ENCODE data around the gene SRGAP1. TPM values are rescaled to one million over a fixed set of nuclear protein-coding genes. Genes with fewer than 3 reads are reported as not detected.

The SRGAP1 gene
- total RNA-seq, 2 experiments from 2014 or later, result not detected

DNA sequence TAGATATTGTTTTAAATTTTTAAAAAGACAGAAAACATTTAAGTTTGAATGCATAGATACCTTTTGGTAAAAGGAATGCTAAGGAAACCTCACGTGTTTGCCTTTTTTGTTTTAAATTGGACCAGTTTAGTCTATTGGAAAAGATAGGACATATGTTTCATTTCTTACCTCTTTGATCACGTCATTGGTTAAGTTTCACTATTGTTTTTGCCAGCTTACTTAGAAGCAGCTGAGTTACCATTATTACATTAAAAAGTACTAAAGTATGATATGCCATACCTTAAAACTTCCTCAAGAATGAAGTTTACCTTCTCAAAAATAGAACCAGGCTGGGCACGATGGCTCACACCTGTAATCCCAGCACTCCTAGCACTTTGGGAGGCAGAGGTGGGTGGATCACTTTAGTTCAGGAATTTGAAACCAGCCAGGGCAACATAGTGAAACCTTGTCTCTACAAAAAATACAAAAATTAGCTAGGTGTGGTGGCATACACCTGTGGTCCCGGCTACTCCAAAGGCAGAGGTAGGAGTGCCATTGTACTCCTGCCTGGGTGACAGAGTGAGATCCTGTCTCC, 54.4 kb downstream of the SRGAP1 start:
- POLR2A ChIA-PET, result no interaction called here
- no peak for DNase-seq
- peaks cover 6% of the 10 kb centered on the region for H3K4me1 Mint-ChIP-seq (ENCODE audit: low read depth)
- no peak for ATAC-seq
- H3K27ac Mint-ChIP-seq, result no peak overlapping the region
- H3K4me3 Mint-ChIP-seq, result no peak overlapping the region
- CTCF ChIA-PET, result no interaction called here
- no peaks in the 10 kb centered on the region for H3K9me3 Mint-ChIP-seq (ENCODE audit: insufficient read depth)
- H3K36me3 Mint-ChIP-seq (ENCODE audit: low read depth), result no peaks in the 10 kb centered on the region
- H3K27me3 Mint-ChIP-seq (ENCODE audit: low read depth), result peaks cover 9% of the 10 kb centered on the region

DNA sequence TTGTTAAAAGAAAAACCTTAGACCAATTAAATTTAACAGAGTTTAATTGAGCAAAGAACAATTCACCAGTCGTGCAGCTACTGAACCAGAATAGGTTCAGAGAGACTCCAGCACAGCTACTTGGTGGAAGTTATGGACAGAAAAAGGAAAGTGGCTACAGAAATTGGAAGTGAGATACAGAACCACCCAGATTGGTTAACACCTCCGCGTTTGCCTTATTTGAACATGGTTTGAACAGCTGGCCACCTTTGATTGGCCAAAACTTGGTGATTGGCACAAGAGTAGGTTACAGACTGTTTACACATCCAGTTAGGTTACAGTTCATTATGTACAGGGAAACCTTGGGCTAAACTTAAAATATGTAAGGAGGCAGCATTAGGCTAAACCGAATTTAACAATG, 54.9 kb downstream of the SRGAP1 start:
- no peaks in the 10 kb centered on the region for H3K9me3 Mint-ChIP-seq (ENCODE audit: insufficient read depth)
- no peaks in the 10 kb centered on the region for H3K36me3 Mint-ChIP-seq (ENCODE audit: low read depth)
- POLR2A ChIA-PET, result no interaction called here
- CTCF ChIA-PET, result no interaction called here
- peaks cover 6% of the 10 kb centered on the region for H3K4me1 Mint-ChIP-seq (ENCODE audit: low read depth)
- H3K27ac Mint-ChIP-seq, result no peak overlapping the region
- DNase-seq (no peak), ATAC-seq (no peak)
- no peak overlapping the region for H3K4me3 Mint-ChIP-seq
- H3K27me3 Mint-ChIP-seq (ENCODE audit: low read depth), result peaks cover 11% of the 10 kb centered on the region

DNA sequence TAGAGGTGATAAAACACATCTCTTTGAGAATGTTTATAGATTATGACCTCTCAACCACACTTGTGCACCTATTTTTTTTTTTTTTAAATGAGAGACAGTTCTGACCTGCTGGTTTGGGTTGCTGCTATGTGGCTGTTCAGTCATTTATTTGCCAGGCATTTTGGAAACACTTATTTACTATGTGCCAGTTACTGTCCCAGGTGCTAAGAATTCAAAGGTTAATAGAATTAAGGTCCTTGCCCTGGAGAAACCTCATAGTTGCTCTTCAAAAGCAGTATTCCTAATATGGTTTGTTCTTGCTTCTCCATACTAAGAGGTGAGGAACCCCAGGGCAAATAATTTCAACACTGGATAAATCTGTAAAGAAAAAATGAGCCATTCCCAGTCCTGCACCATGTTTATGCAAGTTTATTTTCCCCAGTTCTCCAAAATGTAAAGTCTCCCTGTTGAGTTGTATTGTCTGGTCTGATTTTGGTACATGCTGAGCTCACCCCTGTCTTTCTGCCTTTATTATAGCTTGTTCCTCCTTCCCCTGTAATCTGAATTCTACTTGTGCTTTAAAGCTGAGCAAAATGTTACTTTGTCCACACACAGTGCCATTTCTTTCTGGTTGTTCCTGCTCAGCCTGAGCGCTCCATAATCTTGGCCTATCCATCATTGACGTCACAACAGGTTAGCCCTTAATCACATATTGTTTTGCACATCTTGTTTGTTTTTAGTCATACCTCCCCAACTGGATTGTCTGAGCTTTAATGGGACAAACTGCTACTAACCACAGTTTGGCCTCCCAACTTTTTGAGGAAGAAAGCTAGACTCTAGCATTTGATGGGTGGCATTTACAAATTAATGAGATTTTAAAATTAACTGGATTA, 56.7 kb downstream of the SRGAP1 start:
- no peaks in the 10 kb centered on the region for H3K9me3 Mint-ChIP-seq (ENCODE audit: insufficient read depth)
- ChIA-PET CTCF (interaction anchor here (1.1 kb wide), 1 partner anchor 57 kb away, joined by 3 read pairs; the partner anchor contains the start of gene SRGAP1), POLR2A (no interaction called here)
- H3K36me3 Mint-ChIP-seq (ENCODE audit: low read depth), result no peaks in the 10 kb centered on the region
- H3K27ac Mint-ChIP-seq, result no peak overlapping the region
- no peak overlapping the region for H3K4me3 Mint-ChIP-seq
- peaks cover 11% of the 10 kb centered on the region for H3K27me3 Mint-ChIP-seq (ENCODE audit: low read depth)
- ATAC-seq (no peak), DNase-seq (no peak)
- peaks cover 6% of the 10 kb centered on the region for H3K4me1 Mint-ChIP-seq (ENCODE audit: low read depth)

DNA sequence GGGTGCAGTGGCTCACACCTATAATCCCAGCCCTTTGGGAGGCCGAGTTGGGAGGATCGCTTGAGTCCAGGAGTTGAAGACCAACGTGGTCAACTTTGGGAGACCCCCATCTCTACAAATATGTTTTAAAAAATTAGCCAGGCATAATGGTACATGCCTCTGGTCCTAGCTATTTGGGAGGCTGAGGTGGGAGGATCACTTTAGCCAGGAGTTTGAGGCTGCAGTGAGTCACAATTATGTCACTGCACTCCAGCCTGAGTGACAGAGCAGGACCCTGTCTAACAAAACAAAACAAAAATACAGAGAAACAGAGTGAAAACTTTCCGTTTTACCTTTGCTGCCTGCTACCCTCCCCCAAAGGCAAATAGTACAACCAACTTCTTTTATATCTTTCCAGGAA, 60.2 kb downstream of the SRGAP1 start:
- no peak overlapping the region for H3K4me3 Mint-ChIP-seq
- CTCF ChIA-PET, result no interaction called here
- no peaks in the 10 kb centered on the region for H3K4me1 Mint-ChIP-seq (ENCODE audit: low read depth)
- no peaks in the 10 kb centered on the region for H3K9me3 Mint-ChIP-seq (ENCODE audit: insufficient read depth)
- ATAC-seq (no peak), DNase-seq (no peak)
- H3K27me3 Mint-ChIP-seq (ENCODE audit: low read depth), result peaks cover 6% of the 10 kb centered on the region
- H3K36me3 Mint-ChIP-seq (ENCODE audit: low read depth), result no peaks in the 10 kb centered on the region
- POLR2A ChIA-PET, result no interaction called here
- H3K27ac Mint-ChIP-seq, result no peak overlapping the region

DNA sequence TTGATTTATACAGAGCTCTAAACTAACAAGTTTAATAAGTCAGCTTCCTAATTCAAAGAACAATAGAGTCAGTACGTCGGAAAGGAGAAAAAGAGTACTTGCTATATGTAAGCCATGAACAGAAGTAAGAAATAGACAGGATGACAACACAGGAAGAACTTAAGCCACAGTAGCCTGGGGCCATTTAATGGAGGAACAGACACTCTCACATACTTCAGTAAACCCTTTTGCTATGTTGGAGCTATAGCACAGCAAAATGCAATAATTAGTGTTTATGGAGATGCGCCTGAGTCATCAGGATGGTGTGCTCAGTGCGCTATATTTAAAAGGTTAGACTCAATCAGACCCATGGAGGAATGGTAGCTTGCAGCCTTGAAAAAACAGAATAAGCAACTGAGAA, 61.0 kb downstream of the SRGAP1 start:
- POLR2A ChIA-PET, result no interaction called here
- Mint-ChIP-seq H3K4me3 (no peak overlapping the region), H3K9me3 (ENCODE audit: insufficient read depth) (no peaks in the 10 kb centered on the region), H3K36me3 (ENCODE audit: low read depth) (no peaks in the 10 kb centered on the region), H3K27me3 (ENCODE audit: low read depth) (peaks cover 6% of the 10 kb centered on the region), H3K4me1 (ENCODE audit: low read depth) (no peaks in the 10 kb centered on the region), H3K27ac (no peak overlapping the region)
- CTCF ChIA-PET, result no interaction called here
- no peak for ATAC-seq
- no peak for DNase-seq

DNA sequence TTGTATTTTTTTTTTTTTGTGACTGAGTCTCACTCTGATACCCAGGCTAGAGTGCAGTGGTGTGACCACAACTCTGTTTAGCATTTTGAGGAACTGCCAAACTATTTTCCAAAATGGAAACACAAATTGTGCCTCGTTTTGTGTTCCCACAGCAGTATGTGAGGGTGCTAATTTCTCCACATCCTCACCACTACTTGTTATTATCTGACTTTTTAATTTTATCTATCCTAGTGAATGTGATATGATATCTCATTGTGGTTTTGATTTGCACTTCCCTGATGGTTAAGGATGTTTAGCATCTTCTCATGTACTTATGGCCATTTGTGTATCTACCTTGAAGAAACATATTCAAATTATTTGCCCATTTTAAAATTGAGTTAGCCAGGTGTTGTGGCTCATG, 62.4 kb downstream of the SRGAP1 start:
- ChIA-PET CTCF (no interaction called here), POLR2A (no interaction called here)
- no peaks in the 10 kb centered on the region for H3K36me3 Mint-ChIP-seq (ENCODE audit: low read depth)
- ATAC-seq (no peak), DNase-seq (no peak)
- H3K9me3 Mint-ChIP-seq (ENCODE audit: insufficient read depth), result no peaks in the 10 kb centered on the region
- H3K4me3 Mint-ChIP-seq, result no peak overlapping the region
- H3K27ac Mint-ChIP-seq, result no peak overlapping the region
- peaks cover 2% of the 10 kb centered on the region for H3K27me3 Mint-ChIP-seq (ENCODE audit: low read depth)
- no peaks in the 10 kb centered on the region for H3K4me1 Mint-ChIP-seq (ENCODE audit: low read depth)

DNA sequence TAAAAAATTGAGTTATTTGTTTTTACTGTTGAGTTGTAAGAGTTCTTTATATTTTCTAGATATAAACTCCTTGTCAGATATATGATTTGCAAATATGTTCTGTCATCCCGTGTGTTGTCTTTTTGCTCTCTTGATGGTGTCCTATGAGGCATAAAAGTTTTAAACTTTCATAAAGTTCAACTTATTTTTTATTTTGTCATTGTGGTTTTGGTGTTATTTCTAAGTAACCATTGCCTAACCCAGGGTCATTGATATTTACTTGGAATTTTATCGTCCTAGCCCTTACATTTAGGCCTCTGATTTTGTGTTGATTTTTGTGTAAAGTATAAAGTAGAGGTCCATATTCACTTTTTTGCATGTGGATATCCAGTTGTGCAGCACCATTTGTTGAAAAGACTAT, 63.1 kb downstream of the SRGAP1 start:
- CTCF ChIA-PET, result no interaction called here
- no peaks in the 10 kb centered on the region for H3K4me1 Mint-ChIP-seq (ENCODE audit: low read depth)
- no peak overlapping the region for H3K4me3 Mint-ChIP-seq
- POLR2A ChIA-PET, result no interaction called here
- H3K27ac Mint-ChIP-seq, result no peak overlapping the region
- no peaks in the 10 kb centered on the region for H3K9me3 Mint-ChIP-seq (ENCODE audit: insufficient read depth)
- H3K27me3 Mint-ChIP-seq (ENCODE audit: low read depth), result peaks cover 2% of the 10 kb centered on the region
- H3K36me3 Mint-ChIP-seq (ENCODE audit: low read depth), result no peaks in the 10 kb centered on the region
- DNase-seq (no peak), ATAC-seq (no peak)

DNA sequence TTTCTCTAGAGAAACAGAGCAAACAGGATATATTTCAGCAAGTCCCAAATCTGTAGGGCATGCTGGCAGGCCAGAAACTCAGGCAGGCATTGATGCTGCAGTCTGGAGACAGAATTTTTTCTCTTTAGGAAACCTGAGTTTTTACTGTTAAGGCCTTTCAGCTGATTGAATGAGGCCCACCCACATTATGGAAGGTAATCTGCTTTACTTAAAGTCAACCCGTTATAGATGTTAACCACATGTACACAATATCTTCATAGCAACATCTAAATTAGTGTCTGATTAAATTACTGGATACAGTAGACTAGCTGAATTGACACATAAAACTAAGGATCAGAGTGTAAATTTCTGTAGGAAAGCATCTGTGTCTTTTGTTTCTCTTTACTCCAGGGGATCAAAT, 65.2 kb downstream of the SRGAP1 start:
- no peaks in the 10 kb centered on the region for H3K4me1 Mint-ChIP-seq (ENCODE audit: low read depth)
- no peaks in the 10 kb centered on the region for H3K27me3 Mint-ChIP-seq (ENCODE audit: low read depth)
- H3K4me3 Mint-ChIP-seq, result no peak overlapping the region
- ATAC-seq (no peak), DNase-seq (no peak)
- no peaks in the 10 kb centered on the region for H3K9me3 Mint-ChIP-seq (ENCODE audit: insufficient read depth)
- ChIA-PET CTCF (no interaction called here), POLR2A (no interaction called here)
- no peaks in the 10 kb centered on the region for H3K36me3 Mint-ChIP-seq (ENCODE audit: low read depth)
- no peak overlapping the region for H3K27ac Mint-ChIP-seq

DNA sequence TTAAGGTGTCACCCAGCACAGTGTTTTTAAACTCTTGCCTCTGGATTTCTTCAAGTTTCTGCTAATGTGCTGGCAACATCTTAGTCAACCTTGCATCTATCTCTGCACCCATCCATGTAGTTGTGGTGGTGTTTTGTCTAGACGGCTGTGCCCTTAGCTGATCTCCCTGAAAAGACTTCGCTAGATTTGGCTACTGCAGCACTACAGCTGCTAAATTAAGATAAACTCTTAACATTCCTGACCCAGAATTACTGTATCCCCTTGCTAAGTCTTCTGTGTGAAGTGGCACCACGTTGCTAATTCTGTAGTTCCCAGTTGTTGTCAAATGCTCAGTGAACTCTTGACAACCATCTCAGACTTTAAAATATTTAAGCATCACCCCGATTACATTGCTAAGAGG, 66.8 kb downstream of the SRGAP1 start:
- POLR2A ChIA-PET, result no interaction called here
- Mint-ChIP-seq H3K4me1 (ENCODE audit: low read depth) (no peaks in the 10 kb centered on the region), H3K9me3 (ENCODE audit: insufficient read depth) (no peaks in the 10 kb centered on the region), H3K27ac (no peak overlapping the region), H3K27me3 (ENCODE audit: low read depth) (no peaks in the 10 kb centered on the region), H3K36me3 (ENCODE audit: low read depth) (no peaks in the 10 kb centered on the region), H3K4me3 (no peak overlapping the region)
- ATAC-seq, result no peak
- CTCF ChIA-PET, result no interaction called here
- no peak for DNase-seq

DNA sequence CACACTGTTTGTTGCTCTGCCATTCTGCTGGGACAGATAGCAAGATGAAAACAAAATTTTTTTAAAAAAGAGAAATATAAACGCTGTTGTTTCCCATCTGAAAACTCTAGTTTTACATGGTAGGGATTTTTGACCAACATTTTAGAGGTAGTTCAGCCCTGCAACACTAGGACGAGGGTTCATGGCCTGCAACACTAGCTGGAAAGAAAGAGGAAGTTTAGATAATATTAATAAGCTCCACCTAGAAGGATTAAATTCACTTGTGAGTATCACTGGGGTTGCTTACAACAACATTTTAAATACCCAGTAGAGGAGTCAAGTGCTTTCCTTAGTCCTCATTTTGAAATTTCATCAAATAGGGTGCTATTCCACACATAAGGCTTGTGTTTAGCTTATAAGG, 68.2 kb downstream of the SRGAP1 start:
- H3K27me3 Mint-ChIP-seq (ENCODE audit: low read depth), result no peaks in the 10 kb centered on the region
- ATAC-seq (no peak), DNase-seq (no peak)
- ChIA-PET POLR2A (no interaction called here), CTCF (no interaction called here)
- no peaks in the 10 kb centered on the region for H3K36me3 Mint-ChIP-seq (ENCODE audit: low read depth)
- no peaks in the 10 kb centered on the region for H3K9me3 Mint-ChIP-seq (ENCODE audit: insufficient read depth)
- no peaks in the 10 kb centered on the region for H3K4me1 Mint-ChIP-seq (ENCODE audit: low read depth)
- H3K4me3 Mint-ChIP-seq, result no peak overlapping the region
- no peak overlapping the region for H3K27ac Mint-ChIP-seq

DNA sequence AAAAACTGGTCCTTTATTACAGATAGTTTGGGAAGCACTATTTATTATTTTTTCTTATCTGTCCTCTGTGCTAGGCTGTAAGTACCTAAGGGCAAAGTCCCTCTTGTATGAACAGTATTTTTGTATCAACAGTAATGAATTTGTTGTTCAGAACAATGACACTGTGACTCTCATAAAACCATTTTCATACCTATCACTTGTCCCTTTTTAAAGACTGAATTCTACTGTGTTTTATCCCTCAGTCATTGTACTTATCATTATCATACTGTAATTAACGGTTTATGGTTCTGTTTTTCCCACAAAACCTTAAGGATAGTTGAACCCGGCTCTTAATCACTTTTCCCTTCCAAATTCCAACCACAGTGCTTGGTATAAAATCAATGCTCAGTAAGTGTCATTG, 69.4 kb downstream of the SRGAP1 start:
- POLR2A ChIA-PET, result no interaction called here
- Mint-ChIP-seq H3K36me3 (ENCODE audit: low read depth) (no peaks in the 10 kb centered on the region), H3K27me3 (ENCODE audit: low read depth) (no peaks in the 10 kb centered on the region), H3K9me3 (ENCODE audit: insufficient read depth) (no peaks in the 10 kb centered on the region), H3K4me1 (ENCODE audit: low read depth) (no peaks in the 10 kb centered on the region), H3K4me3 (no peak overlapping the region), H3K27ac (no peak overlapping the region)
- CTCF ChIA-PET, result no interaction called here
- no peak for DNase-seq
- no peak for ATAC-seq

DNA sequence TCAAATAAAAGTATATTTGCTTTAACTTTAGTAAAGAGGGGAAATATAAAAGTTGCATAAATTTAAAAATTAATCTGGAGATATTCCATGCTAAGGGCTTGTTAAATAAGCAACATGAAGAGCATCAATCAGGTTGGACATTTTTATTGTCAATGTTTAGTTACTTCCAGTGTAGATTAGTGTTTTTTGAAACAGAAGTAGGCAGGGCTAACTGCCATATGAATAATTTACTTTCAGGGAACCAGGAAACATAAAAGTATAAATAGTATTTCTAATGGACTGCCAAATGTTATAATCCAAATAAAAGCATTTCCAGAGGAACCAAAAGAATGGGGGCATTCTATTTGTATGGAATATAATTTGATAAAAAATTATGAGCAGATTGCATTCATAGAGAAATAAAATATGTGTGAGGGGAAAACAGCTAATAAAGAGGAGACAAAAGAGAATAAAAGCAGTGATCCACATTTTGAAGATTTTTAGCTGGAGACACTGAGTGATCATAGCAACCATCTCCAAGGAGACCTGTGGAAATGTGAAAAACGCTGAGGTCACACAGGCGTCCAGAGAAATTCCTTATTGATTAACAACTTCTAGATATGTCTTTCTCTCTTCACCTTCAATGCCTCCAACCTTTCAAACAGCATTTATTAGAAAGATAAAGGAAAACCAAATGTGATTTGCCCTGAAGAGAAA, 70.8 kb downstream of the SRGAP1 start:
- ChIA-PET POLR2A (no interaction called here), CTCF (no interaction called here)

More for the DNA sequence above, 70.8 kb downstream of the SRGAP1 start:
- Mint-ChIP-seq H3K9me3 (ENCODE audit: insufficient read depth) (no peaks in the 10 kb centered on the region), H3K36me3 (ENCODE audit: low read depth) (no peaks in the 10 kb centered on the region), H3K4me3 (no peak overlapping the region), H3K27me3 (ENCODE audit: low read depth) (no peaks in the 10 kb centered on the region), H3K4me1 (ENCODE audit: low read depth) (no peaks in the 10 kb centered on the region), H3K27ac (no peak overlapping the region)
- no peak for ATAC-seq
- DNase-seq, result no peak
